Amygdala (tissue), 56 donors: ENCODE data around the gene P4HA1.

Experiments used
- DNase-seq, 56 donors: peaks; one replicate each; lab custom pipeline; 2025; lab: John Stamatoyannopoulos, UW

Gene P4HA1

GRCh38 chr10:73095481-73096021 lies 1.1 kb downstream of the P4HA1 start:
- DNase-seq = peak in 32 of 56 donors; percentile 1 to 52 (median 18)

DNA sequence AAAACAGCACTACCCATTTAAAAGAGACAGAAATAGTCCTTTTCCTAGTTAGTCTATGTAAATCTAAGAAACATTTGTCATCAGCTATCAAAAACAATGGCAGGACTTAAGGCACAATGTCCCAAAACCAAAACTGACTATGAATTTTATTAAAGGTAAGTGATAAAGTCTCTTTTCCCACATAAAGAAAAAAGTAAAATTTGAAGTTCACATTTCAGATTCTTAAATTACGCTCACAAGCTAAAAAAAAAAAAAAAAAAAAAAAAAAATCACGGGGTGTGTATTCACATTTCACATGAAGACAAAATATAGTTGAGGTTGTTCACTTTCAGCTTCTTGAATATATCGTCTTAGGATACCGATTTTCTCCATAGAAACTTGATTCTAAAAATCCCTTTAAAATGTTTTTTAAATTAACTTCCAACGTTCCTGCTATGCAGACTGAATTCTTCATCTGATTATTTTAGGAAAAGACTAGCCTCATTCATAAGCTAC lies 1.6 kb downstream of the P4HA1 start:
- no peak for DNase-seq

GRCh38 chr10:73093922-73094850 lies 2.5 kb downstream of the P4HA1 start:
- no peak for DNase-seq

GRCh38 chr10:73092830-73093229 lies 3.8 kb downstream of the P4HA1 start:
- DNase-seq = no peak

- DNase-seq = no peak
Observed at GRCh38 chr10:73088304-73088703, 8.4 kb downstream of the P4HA1 start.

- DNase-seq = no peak
Observed at GRCh38 chr10:73086816-73087215, 9.8 kb downstream of the P4HA1 start.

- DNase-seq = no peak
Observed at GRCh38 chr10:73084209-73084608, 12.5 kb downstream of the P4HA1 start.

DNA sequence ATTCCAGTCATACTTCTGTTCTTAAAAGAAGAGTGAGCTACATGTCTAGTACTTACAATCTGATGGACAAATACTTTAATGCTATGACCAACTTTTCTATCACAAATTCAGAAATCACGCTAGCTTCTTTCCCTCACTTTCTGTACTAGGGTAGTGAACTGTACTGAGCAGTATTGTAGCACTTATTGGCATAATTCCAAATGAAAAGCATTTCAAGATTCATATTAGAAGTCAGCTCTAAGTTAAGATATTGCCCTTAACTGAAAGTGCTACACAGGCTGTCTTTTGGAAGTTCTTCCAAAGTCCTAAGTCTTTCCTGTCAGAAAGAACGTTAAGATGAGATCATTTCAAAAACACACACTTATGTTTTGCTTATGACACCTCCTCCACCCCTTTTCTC lies 13.4 kb downstream of the P4HA1 start:
- no peak for DNase-seq

DNA sequence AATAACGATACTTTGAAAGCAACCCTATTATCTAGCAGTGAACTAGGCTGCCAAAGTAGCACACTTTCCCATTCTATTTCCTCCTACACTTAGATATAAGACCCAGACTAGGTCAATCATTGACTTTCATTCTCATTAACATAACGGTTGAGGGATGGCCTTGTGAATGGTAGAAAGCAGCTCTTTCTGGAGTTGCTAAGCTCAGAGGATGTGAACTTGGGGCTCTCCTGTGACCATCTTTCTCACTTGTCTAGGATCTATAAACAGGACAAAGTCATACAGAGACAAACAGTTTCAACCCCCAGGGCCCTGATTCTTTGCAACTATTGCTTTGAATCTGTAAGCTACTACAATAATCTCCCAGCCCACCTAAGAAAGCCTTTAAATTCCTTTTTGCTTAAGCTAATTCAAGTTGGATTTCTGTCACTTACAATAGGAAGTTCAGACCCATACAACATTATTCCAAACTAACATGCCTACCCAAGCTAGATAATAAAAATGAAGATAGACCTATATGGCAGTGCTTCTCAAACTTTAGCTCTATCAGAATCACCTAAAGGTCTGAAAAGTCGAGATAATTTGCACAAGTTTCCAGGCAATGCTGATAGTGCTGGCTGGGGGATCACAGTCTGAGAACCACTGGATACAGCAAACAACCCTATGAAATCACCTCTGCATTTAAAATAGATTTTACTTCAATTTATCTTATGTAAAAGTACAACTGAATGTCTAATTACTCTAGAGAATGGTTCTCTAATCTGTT lies 16.7 kb downstream of the P4HA1 start:
- no peak for DNase-seq

DNA sequence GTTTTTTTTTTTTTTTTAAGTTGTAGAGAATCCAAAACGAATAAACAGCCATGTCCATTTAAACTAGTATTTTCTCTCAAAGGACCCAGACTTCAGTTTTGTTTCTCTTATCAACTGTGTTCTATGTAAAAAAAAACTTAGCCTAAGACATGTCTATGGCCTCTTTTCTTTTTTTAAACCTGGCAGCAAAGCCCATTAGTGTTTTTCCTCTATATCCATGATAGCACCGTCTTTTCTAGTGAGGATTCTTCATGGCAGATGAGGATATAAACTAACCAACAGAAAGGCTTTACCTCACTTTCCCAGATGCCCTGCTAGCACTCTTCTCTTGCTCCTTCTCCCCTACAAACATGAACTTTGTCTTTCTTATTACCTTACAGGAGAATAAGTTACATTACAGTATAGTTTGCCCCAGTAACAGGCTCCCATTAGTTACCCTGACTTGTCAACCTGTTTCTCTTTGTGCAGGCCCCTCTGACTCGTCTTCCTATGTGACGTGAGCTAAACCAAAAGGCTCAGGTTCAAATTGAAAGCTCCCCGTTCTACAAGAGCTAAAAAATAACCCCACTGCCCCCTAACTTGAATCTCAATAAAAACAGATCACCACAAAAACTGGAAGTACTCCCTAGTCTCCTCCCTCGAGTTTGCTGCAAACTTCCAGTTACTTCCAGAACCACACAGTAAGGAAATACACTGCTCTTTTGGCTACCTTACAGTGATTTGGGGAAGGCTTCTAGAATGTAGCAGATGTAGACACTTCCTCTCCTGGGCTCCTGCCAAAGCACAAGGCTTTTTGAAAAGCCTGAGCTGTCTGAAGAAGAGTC lies 20.1 kb downstream of the P4HA1 start:
- peak in 34 of 56 donors; percentile 2 to 83 (median 22) for DNase-seq

DNA sequence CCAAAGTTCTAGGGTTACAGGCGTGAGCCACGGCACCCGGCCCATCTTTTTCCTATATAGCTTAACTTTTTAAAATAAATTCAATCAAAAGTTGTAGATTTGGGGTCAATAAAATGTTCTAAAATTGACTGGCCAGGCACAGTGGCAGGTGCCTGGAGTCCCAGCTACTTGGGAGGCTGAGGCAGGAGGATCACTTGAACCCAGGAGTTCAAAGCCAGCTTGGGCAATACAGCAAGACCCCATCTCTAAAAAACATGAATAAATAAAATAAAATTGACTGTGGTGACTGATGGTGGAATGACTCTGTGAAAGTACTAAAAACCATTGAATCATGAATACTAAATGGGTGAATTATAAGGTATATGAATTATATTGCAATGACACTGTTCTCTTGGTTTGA lies 20.8 kb downstream of the P4HA1 start:
- DNase-seq = no peak

GRCh38 chr10:73073627-73074026 lies 23.0 kb downstream of the P4HA1 start:
- no peak for DNase-seq

DNA sequence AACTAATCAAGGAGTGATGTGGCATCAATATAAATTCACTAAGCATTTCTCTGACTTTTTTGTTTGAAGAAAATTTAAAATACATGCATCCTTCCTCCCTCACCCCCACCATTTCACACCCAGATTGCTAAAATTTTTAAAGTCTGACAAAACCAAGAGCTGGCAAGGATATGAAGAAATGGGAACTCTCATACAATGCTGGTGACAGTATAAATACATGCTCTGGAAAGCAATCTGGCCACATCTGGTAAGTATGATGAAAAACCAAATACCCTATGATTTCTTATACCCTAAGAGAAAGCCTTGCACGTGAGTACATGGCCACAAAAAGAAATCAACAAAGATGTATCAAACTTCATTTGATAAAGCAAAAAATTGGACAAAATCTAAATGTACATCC lies 31.2 kb downstream of the P4HA1 start:
- DNase-seq = no peak

- DNase-seq = no peak
Observed at GRCh38 chr10:73061743-73062142, 34.9 kb downstream of the P4HA1 start.

DNA sequence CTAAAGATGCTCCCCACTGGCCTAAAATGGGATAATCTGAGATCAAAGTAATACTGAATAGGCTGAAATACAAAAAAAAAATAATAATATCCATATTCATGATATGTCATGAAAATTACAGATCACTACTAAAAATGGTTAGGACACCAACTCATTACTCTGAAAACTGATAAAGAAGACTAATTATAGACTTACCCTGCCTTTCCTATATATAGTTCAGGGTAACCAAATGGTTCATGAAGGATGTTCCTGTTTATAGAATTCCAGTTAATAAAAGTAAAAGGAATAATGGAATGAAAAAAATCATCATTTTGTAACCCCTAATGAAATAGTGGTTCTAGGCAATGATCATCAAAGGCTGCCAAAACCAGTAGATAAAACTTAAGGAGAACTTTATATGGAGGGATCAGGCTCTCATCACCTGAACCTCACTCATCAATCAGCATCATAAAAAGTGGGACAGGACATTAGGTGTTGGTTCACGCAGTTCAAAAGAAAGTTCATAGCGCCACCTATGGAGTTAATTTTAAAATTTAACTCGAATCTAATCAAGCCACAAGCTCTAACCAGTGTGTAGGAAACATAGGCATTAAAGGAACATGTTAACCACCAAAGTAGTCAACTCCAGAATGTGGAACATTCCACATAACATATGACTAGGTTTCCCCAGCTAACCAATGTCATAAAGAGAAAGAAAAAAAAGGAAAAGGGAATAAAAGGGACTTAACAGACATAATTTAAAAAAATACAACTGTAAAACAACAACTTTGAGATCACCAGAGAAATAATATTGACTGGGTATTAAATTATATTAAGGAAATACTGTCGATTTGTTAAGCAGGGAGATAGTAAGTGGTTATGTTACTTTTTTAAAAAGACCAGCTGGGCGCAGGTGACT lies 35.7 kb downstream of the P4HA1 start:
- DNase-seq = no peak

DNA sequence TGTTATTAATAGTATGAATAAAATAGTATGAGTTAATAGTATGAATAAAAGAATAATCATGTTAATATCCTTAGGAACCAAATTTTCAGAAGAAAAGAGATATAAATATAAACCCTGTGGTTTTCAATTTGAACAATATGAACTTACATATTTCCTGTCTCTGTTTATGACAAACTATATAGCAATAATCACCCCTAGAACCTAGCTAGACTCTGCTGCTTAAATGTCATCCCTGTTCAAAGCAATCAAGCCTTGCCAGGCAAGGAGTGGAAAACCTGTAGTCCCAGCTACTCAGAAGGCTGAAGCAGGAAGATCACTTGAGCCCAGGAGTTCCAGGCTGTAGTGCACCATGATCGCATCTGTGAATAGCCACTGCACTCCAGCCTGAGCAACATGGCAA lies 36.5 kb downstream of the P4HA1 start:
- no peak for DNase-seq

DNA sequence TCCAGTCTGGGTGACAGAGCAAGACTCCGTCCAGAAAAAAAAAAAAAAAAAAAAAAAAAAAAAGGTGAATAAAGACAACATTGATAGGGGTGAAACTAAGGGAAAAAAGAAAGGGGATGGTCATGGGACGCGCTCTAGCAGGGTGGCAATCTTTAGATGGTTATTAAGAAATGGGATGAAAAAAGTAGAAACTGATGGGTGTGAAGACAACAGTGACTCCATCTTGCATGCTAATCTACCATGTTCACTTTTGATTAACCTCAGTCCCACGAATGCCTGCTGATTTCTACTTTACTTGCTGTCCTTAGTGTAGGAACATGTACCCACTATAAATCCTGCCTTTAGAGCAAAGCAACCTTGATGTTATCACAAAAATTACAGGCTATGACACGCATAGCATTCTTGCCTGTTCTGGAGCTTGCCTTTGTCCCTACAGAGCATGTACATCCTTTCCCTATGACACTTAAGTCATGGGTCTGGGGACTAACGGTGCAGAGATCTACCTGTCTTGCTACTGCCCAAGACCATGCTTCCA lies 38.5 kb downstream of the P4HA1 start:
- no peak for DNase-seq

GRCh38 chr10:73054286-73054685 lies 42.4 kb downstream of the P4HA1 start:
- DNase-seq = no peak

- DNase-seq = no peak
Observed at GRCh38 chr10:73053275-73053674, 43.4 kb downstream of the P4HA1 start.
